ENCODE data around the gene KRTAP9-1. TPM values are rescaled to one million over a fixed set of nuclear protein-coding genes. Genes with fewer than 3 reads are reported as not detected.

The KRTAP9-1 gene
- total and polyA plus RNA-seq, 5 experiments from 2014 or later: not detected

DNA sequence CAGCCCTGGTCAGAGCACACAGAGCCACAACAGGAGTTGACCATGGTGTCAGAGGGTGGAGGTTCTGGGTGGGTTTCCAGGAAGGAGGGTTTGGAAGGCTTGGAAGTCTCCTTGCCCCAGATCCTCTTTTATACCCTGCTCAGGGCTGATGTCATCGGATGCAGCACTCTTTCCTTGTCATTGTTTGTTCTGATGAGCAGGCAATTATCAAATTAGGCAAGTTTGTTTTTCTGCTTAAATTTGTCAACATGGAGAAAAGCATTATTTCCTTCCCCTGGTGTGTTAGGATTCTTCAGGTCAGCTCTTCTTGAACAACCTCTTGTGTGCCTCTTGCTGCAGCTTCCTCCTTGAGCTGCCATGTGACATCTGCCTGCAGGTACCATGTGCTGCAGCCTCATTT lies 29.0 kb upstream of the KRTAP9-1 start, which contains the start of gene KRTAP4-4:
TSS of gene KRTAP4-4 (minus strand) at position 101 of the 400 bp plus-strand sequence. CDS start at position 44, 57 bp downstream.
- Mint-ChIP-seq H3K9me3 (no peaks in the 10 kb centered on the region), H3K27ac (peak within 1 kb of the TSS in 4 of 10 donors; percentile 9 to 68 (median 42)), H3K4me1 (peaks cover 0 to 4% (median 0%) of the 10 kb centered on the region in 4 donors), H3K27me3 (peaks cover 0 to 3% (median 0%) of the 10 kb centered on the region in 5 donors), H3K36me3 (no peaks in the 10 kb centered on the region), H3K4me3 (no peak within 1 kb of the TSS)
- POLR2A ChIA-PET: no interaction called here
- ATAC-seq (no peak), DNase-seq (no peak)

DNA sequence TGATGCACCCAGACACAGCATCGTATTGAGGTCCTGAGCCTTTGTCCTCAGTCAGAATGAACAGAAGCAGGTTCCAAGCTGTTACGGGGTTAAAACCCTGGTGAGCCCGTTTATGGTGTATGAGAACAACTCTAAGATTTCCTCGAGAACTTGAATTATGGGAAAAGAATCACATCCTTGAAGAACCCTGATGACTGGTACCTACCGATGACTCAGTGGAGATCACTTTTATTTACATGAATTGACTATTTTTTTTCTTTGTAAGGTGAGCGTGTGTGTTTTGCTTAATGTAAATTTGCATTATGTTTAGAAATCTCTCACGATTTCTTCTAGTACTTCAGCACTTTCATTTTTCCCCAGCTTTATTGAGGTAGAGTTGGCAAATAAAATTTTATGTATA lies 25.9 kb upstream of the KRTAP9-1 start:
- Mint-ChIP-seq H3K27me3 (peaks cover 0 to 2% (median 0%) of the 10 kb centered on the region in 5 donors), H3K4me3 (no peak overlapping the region), H3K4me1 (peaks cover 0 to 6% (median under 1%) of the 10 kb centered on the region in 4 donors), H3K27ac (no peak overlapping the region), H3K9me3 (no peaks in the 10 kb centered on the region), H3K36me3 (no peaks in the 10 kb centered on the region)
- DNase-seq (no peak), ATAC-seq (no peak)
- POLR2A ChIA-PET: no interaction called here

DNA sequence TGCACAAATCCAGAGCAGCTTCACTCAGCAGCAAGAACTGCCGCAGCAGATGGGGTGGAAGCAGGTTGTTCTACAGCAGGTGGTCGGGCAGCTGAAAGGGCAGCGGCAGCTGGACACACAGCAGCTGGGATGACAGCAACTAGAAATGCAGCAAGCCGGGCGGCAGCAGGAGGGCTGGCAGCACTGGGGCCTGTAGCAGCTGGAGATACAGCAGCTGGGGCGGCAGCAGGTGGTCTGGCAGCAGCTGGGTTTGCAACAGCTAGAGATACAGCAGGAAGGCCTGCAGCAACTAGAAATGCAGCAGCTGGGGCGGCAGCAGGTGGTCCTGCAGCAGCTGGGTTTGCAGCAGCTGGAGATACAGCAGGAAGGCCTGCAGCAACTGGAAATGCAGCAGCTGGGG lies 22.1 kb upstream of the KRTAP9-1 start:
- no peak for ATAC-seq
- POLR2A ChIA-PET: no interaction called here
- H3K4me3 Mint-ChIP-seq: no peak overlapping the region
- H3K9me3 Mint-ChIP-seq: no peaks in the 10 kb centered on the region
- peaks cover 2 to 6% (median 4%) of the 10 kb centered on the region in 4 donors for H3K4me1 Mint-ChIP-seq
- peak overlapping the region in 3 of 10 donors; percentile 2 to 81 (median 70) for H3K27ac Mint-ChIP-seq
- no peaks in the 10 kb centered on the region for H3K27me3 Mint-ChIP-seq
- DNase-seq: no peak
- no peaks in the 10 kb centered on the region for H3K36me3 Mint-ChIP-seq

DNA sequence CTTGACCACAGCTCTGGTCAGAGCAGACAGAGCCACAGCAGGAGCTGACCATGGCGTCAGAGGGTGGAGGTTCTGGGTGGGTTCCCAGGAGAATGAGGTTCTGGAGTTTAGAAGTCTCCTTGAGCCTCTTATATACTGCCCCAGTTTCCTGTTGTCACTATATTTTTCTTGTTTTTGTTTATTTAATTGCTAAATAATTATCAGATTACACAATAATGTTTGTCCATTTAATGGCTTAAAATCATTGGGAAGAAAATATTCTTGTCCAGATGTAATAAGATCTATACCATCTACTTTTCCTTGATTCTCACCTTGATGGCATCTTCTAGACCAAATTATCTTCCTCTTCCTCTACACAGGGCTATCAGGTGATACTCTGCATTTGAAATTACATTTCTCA lies 21.6 kb upstream of the KRTAP9-1 start, which contains the start of gene KRTAP4-3:
TSS of gene KRTAP4-3 (minus strand) at position 101 of the 400 bp plus-strand sequence. CDS start at position 52, 49 bp downstream.
- no peaks in the 10 kb centered on the region for H3K27me3 Mint-ChIP-seq
- H3K36me3 Mint-ChIP-seq: no peaks in the 10 kb centered on the region
- peak within 1 kb of the TSS in 3 of 10 donors; percentile 2 to 81 (median 70) for H3K27ac Mint-ChIP-seq
- no peak within 1 kb of the TSS for H3K4me3 Mint-ChIP-seq
- peaks cover 2 to 7% (median 3%) of the 10 kb centered on the region in 4 donors for H3K4me1 Mint-ChIP-seq
- no peak for DNase-seq
- no peaks in the 10 kb centered on the region for H3K9me3 Mint-ChIP-seq
- POLR2A ChIA-PET: no interaction called here
- ATAC-seq: no peak

DNA sequence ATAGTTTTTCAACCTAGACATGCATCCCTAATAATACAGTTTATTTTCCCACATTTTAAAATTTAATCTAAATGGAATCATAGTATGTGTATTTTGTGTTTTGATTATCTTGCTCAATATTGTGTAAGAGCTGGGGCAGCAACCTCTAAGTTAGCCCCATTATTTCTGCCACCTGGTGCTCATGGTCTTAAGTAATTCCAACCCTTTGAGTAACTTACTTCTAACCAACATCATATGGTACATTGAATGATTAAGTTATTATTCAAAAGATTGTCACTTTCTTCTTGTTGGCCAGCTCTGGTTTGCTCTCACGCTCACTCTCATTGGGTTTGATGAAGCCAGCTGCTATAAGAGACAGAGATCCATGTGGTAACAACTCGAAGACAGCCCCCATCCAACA lies 17.8 kb upstream of the KRTAP9-1 start:
- Mint-ChIP-seq H3K36me3 (no peaks in the 10 kb centered on the region), H3K4me3 (no peak overlapping the region), H3K27ac (no peak overlapping the region), H3K27me3 (no peaks in the 10 kb centered on the region), H3K4me1 (peaks cover 6 to 21% (median 13%) of the 10 kb centered on the region in 4 donors), H3K9me3 (no peaks in the 10 kb centered on the region)
- DNase-seq (no peak), ATAC-seq (no peak)
- POLR2A ChIA-PET: no interaction called here

- POLR2A ChIA-PET: no interaction called here
- DNase-seq (no peak), ATAC-seq (no peak)
- no peak overlapping the region for H3K4me3 Mint-ChIP-seq
- no peaks in the 10 kb centered on the region for H3K36me3 Mint-ChIP-seq
- H3K4me1 Mint-ChIP-seq: peaks cover 5 to 31% (median 16%) of the 10 kb centered on the region in 4 donors
- no peaks in the 10 kb centered on the region for H3K9me3 Mint-ChIP-seq
- H3K27me3 Mint-ChIP-seq: no peaks in the 10 kb centered on the region
- H3K27ac Mint-ChIP-seq: peak overlapping the region in 4 of 10 donors; percentile 30 to 50 (median 42)
Measured at GRCh38 chr17:41176744-41177387, 12.8 kb upstream of the KRTAP9-1 start.

- peak within 1 kb of the TSS in 3 of 10 donors; percentile 17 to 44 (median 39) for H3K27ac Mint-ChIP-seq
- H3K9me3 Mint-ChIP-seq: no peaks in the 10 kb centered on the region
- H3K4me3 Mint-ChIP-seq: no peak within 1 kb of the TSS
- ATAC-seq (no peak), DNase-seq (no peak)
- peaks cover 5 to 28% (median 13%) of the 10 kb centered on the region in 4 donors for H3K4me1 Mint-ChIP-seq
- H3K36me3 Mint-ChIP-seq: no peaks in the 10 kb centered on the region
- H3K27me3 Mint-ChIP-seq: no peaks in the 10 kb centered on the region
- POLR2A ChIA-PET: no interaction called here
Measured at GRCh38 chr17:41177727-41178271, 11.9 kb upstream of the KRTAP9-1 start, which contains the start of gene KRTAP4-2. KRTAP4-2 (minus strand) TSS chr17:41178221; CDS start chr17:41178164, 57 bp downstream.

DNA sequence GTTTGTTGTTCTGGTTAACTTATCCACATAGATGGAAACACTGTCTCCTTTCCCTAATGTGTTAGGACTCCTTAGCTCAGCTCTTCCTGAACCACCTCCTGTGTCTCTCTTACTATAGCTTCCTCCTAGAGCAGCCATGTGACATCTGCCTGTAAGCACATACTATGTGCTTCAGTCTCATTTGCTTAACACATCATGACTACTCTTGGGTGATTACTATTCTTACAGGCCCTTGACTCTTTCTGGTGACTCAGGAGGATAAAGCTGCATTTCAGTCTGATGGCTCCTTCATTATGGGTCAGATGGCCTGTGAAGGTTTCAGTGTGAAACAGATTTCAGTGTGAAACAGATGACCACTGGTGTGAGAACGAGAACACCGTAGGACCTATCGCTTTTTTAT lies 11.3 kb upstream of the KRTAP9-1 start:
- Mint-ChIP-seq H3K9me3 (no peaks in the 10 kb centered on the region), H3K27ac (peak overlapping the region in 1 of 10 donors; percentile 17), H3K36me3 (no peaks in the 10 kb centered on the region), H3K4me3 (no peak overlapping the region), H3K4me1 (peaks cover 4 to 27% (median 10%) of the 10 kb centered on the region in 4 donors), H3K27me3 (no peaks in the 10 kb centered on the region)
- DNase-seq (no peak), ATAC-seq (no peak)
- POLR2A ChIA-PET: no interaction called here

GRCh38 chr17:41178843-41179616 lies 10.7 kb upstream of the KRTAP9-1 start:
- Mint-ChIP-seq H3K27ac (peak overlapping the region in 1 of 10 donors; percentile 17), H3K4me3 (no peak overlapping the region), H3K4me1 (peaks cover 3 to 25% (median 8%) of the 10 kb centered on the region in 4 donors), H3K36me3 (no peaks in the 10 kb centered on the region), H3K27me3 (no peaks in the 10 kb centered on the region), H3K9me3 (no peaks in the 10 kb centered on the region)
- ATAC-seq (no peak), DNase-seq (no peak)
- POLR2A ChIA-PET: no interaction called here

- Mint-ChIP-seq H3K36me3 (no peaks in the 10 kb centered on the region), H3K9me3 (peaks cover 0 to 4% (median 0%) of the 10 kb centered on the region in 9 donors), H3K4me3 (no peak within 1 kb of the TSS), H3K4me1 (peaks cover 0 to 1% (median 0%) of the 10 kb centered on the region in 4 donors), H3K27me3 (peaks cover 0 to 7% (median 3%) of the 10 kb centered on the region in 5 donors), H3K27ac (no peak within 1 kb of the TSS)
- DNase-seq (no peak), ATAC-seq (no peak)
- POLR2A ChIA-PET: no interaction called here
Measured at GRCh38 chr17:41184480-41184961, 5.2 kb upstream of the KRTAP9-1 start, which contains the start of gene KRTAP4-1. KRTAP4-1 (minus strand) TSS chr17:41184911; CDS start chr17:41184854, 57 bp downstream.

DNA sequence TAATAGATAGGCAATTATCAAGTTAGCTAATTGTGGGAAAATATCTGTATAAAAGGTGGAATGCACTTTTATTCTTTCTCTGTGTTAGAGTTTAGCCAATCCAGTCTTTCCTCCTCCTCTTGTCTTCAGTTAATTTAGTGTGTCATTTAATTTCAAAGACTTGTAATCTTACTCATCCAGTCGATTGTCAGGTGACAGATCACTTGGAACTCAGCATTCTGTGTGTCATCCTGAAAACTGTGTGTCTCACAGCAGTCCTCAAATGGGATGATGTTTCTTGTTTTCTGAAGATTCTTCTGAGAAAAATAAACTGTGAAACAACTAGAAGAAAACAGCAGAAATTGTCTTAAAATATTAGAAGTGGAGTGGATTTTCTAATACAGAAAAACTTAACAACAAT lies 4.7 kb upstream of the KRTAP9-1 start:
- no peak for DNase-seq
- H3K4me1 Mint-ChIP-seq: peaks cover 0 to 1% (median 0%) of the 10 kb centered on the region in 4 donors
- no peak overlapping the region for H3K4me3 Mint-ChIP-seq
- H3K27ac Mint-ChIP-seq: no peak overlapping the region
- no peak for ATAC-seq
- H3K36me3 Mint-ChIP-seq: no peaks in the 10 kb centered on the region
- H3K9me3 Mint-ChIP-seq: peaks cover 0 to 4% (median 0%) of the 10 kb centered on the region in 9 donors
- H3K27me3 Mint-ChIP-seq: peaks cover 0 to 7% (median 3%) of the 10 kb centered on the region in 5 donors
- POLR2A ChIA-PET: no interaction called here

- peaks cover 0 to 6% (median 0%) of the 10 kb centered on the region in 4 donors for H3K4me1 Mint-ChIP-seq
- DNase-seq (no peak), ATAC-seq (no peak)
- H3K27ac Mint-ChIP-seq: no peak overlapping the region
- H3K9me3 Mint-ChIP-seq: peaks cover 0 to 4% (median 0%) of the 10 kb centered on the region in 9 donors
- POLR2A ChIA-PET: no interaction called here
- H3K27me3 Mint-ChIP-seq: peaks cover 0 to 11% (median 6%) of the 10 kb centered on the region in 5 donors
- H3K36me3 Mint-ChIP-seq: no peaks in the 10 kb centered on the region
- no peak overlapping the region for H3K4me3 Mint-ChIP-seq
Measured at GRCh38 chr17:41186872-41187271, 2.8 kb upstream of the KRTAP9-1 start.

Data from naive thymus-derived CD8-positive, alpha-beta T cell (primary cell).